H1 (cell line): ENCODE data around the gene NKAIN2. TPM values are rescaled to one million over a fixed set of nuclear protein-coding genes. Genes with fewer than 3 reads are reported as not detected.

Experiments
- CTCF ChIA-PET: fragments of 300-600 bp; sonication (Branson Sonifier 250); formaldehyde crosslinking; loops from one replicate; lab custom pipeline; 2021; ENCODE audit not compliant: partially characterized antibody; lab: Charles Lee
- POLR2A ChIA-PET: fragments of 300-600 bp; sonication (Branson Sonifier 250); formaldehyde crosslinking; loops from one replicate; lab custom pipeline; 2021; ENCODE audit warnings: inconsistent platforms; ENCODE audit not compliant: partially characterized antibody; lab: Charles Lee
- DNase-seq, 2 experiments: peaks; one replicate each; pipeline versions ENCODE4 v3.0.0 to v3.0.0-alpha.2; 2010 to 2022; ENCODE audit warnings: low spot score in 2 of 2, low read depth in 1 of 2, mixed read lengths in 1 of 2
- FAIRE-seq: peaks from 2 replicates; lab custom pipeline; 2011; peaks lifted over from hg19 to GRCh38; lab: Jason Lieb, UNC
- H2AFZ ChIP-seq: 2 replicates; pipeline ENCODE4 v1.8.1; 2012; ENCODE audit warnings: low read length, inconsistent platforms
- H2AK5ac ChIP-seq: 2 replicates; pipeline ENCODE4 v1.6.1; 2013; ENCODE audit warnings: low read depth, low read length
- H2BK120ac ChIP-seq: replicated peaks from 2 replicates; pipeline ENCODE3; 2013; ENCODE audit warnings: low read depth, low read length, inconsistent platforms
- H2BK12ac ChIP-seq: 2 replicates; pipeline ENCODE4 v1.6.1; 2013; ENCODE audit warnings: low read depth, low read length
- H2BK15ac ChIP-seq: 2 replicates; pipeline ENCODE4 v1.6.1; 2013; ENCODE audit warnings: low read length
- H2BK20ac ChIP-seq: 2 replicates; pipeline ENCODE4 v1.6.1; 2013; ENCODE audit warnings: low read length
- H2BK5ac ChIP-seq: 2 replicates; pipeline ENCODE4 v1.6.1; 2013; ENCODE audit warnings: low read depth, low read length
- H3K14ac ChIP-seq: 2 replicates; pipeline ENCODE4 v1.6.1; 2013; ENCODE audit warnings: inconsistent platforms; ENCODE audit not compliant: insufficient read length
- H3K18ac ChIP-seq: 2 replicates; pipeline ENCODE4 v1.6.1; 2013; ENCODE audit warnings: low read length; ENCODE audit errors: extremely low read depth
- H3K23ac ChIP-seq: 2 replicates; pipeline ENCODE4 v1.6.1; 2013; ENCODE audit warnings: inconsistent platforms; ENCODE audit not compliant: insufficient read length
- H3K23me2 ChIP-seq: 2 replicates; pipeline ENCODE4 v1.6.1; 2013; ENCODE audit warnings: low read depth, low read length
- H3K27ac ChIP-seq: 2 replicates; pipeline ENCODE4 v1.6.1; 2011; ENCODE audit warnings: low read depth, low read length, inconsistent platforms
- H3K27me3 ChIP-seq, 4 experiments: replicated peaks in 1 of 4; 1 replicate in 1 of 4; 2 replicates in 3 of 4; pipeline versions ENCODE4 v1.6.1 to v1.8.1; 2011 to 2013; ENCODE audit warnings: low read length in 3 of 4, mild to moderate bottlenecking in 3 of 4, inconsistent platforms in 2 of 4, mixed read lengths in 2 of 4, moderate library complexity in 1 of 4; ENCODE audit not compliant: control insufficient read depth in 3 of 4, insufficient read depth in 3 of 4; ENCODE audit errors: extremely low read depth in 1 of 4
- H3K36me3 ChIP-seq, 4 experiments: 2 replicates each; pipeline versions ENCODE4 v1.6.1 to v1.8.1; 2011 to 2013; ENCODE audit warnings: mild to moderate bottlenecking in 4 of 4, low read length in 3 of 4, moderate library complexity in 2 of 4, control low read depth in 1 of 4, inconsistent platforms in 1 of 4; ENCODE audit not compliant: insufficient read depth in 4 of 4, control insufficient read depth in 2 of 4
- H3K4ac ChIP-seq: replicated peaks from 2 replicates; pipeline ENCODE3; 2013; ENCODE audit warnings: low read length, low read depth, mixed read lengths, inconsistent platforms; ENCODE audit not compliant: insufficient read length
- H3K4me1 ChIP-seq, 4 experiments: replicated peaks in 1 of 4; 1 replicate in 1 of 4; 2 replicates in 3 of 4; pipeline versions ENCODE4 v1.6.1 to v1.8.1; 2011 to 2013; ENCODE audit warnings: low read length in 3 of 4, inconsistent platforms in 2 of 4, mixed read lengths in 1 of 4; ENCODE audit not compliant: insufficient read depth in 4 of 4, control insufficient read depth in 3 of 4
- H3K4me2 ChIP-seq, 2 experiments: 2 replicates each; pipeline versions ENCODE4 v1.6.1 to v1.8.1; 2011 to 2013; ENCODE audit warnings: low read depth in 2 of 2, low read length in 2 of 2, control low read depth in 1 of 2, inconsistent platforms in 1 of 2, mild to moderate bottlenecking in 1 of 2; ENCODE audit not compliant: insufficient read depth in 1 of 2
- H3K4me3 ChIP-seq, 4 experiments: fragments of 200-600, 300-600 bp in 1 of 4; sonication (generic), shearing (Covaris generic), sonication (Bioruptor Twin) in 1 of 4; 2 replicates each; pipeline versions ENCODE4 v1.5.1 to v1.8.1; 2011 to 2016; ENCODE audit warnings: low read length in 4 of 4, low read depth in 3 of 4, control low read depth in 2 of 4, inconsistent platforms in 2 of 4, mild to moderate bottlenecking in 2 of 4, mixed read lengths in 1 of 4, moderate library complexity in 1 of 4; ENCODE audit not compliant: insufficient read depth in 2 of 4; ENCODE audit errors: extremely low read depth in 1 of 4
- H3K56ac ChIP-seq: replicated peaks from 2 replicates; pipeline ENCODE3; 2013; ENCODE audit warnings: low read depth, mild to moderate bottlenecking, mixed read lengths, low read length, inconsistent platforms; ENCODE audit not compliant: insufficient read length
- H3K79me1 ChIP-seq: 2 replicates; pipeline ENCODE4 v1.6.1; 2013; ENCODE audit warnings: low read depth, low read length, control low read depth
- H3K79me2 ChIP-seq, 2 experiments: 2 replicates each; pipeline versions ENCODE4 v1.6.1 to v1.8.1; 2012 to 2013; ENCODE audit warnings: low read length in 2 of 2, mild to moderate bottlenecking in 2 of 2, inconsistent platforms in 1 of 2; ENCODE audit not compliant: insufficient read depth in 2 of 2, control insufficient read depth in 1 of 2
- H3K9ac ChIP-seq, 4 experiments: replicated peaks in 1 of 4; 1 replicate in 1 of 4; 2 replicates in 3 of 4; pipeline versions ENCODE4 v1.6.1 to v1.8.1; 2011 to 2013; ENCODE audit warnings: low read depth in 3 of 4, low read length in 3 of 4, control low read depth in 2 of 4, mild to moderate bottlenecking in 2 of 4, moderate library complexity in 2 of 4, inconsistent platforms in 1 of 4; ENCODE audit errors: extremely low read depth in 1 of 4
- H3K9me3 ChIP-seq, 2 experiments: 2 replicates each; pipeline versions ENCODE4 v1.6.1 to v1.8.1; 2012 to 2013; ENCODE audit warnings: mild to moderate bottlenecking in 2 of 2, moderate library complexity in 2 of 2, control low read depth in 1 of 2, inconsistent platforms in 1 of 2, low read depth in 1 of 2, low read length in 1 of 2, mixed read lengths in 1 of 2; ENCODE audit not compliant: insufficient read depth in 2 of 2
- H4K20me1 ChIP-seq, 2 experiments: replicated peaks in 1 of 2; 2 replicates each; pipeline versions ENCODE3 to v1.8.1; 2011 to 2013; ENCODE audit warnings: inconsistent platforms in 2 of 2, low read length in 2 of 2, mild to moderate bottlenecking in 1 of 2; ENCODE audit not compliant: insufficient read depth in 2 of 2, control insufficient read depth in 1 of 2
- H4K5ac ChIP-seq: 2 replicates; pipeline ENCODE4 v1.6.1; 2013; ENCODE audit warnings: low read length, low read depth, mixed read lengths, inconsistent platforms; ENCODE audit not compliant: insufficient read length
- H4K8ac ChIP-seq: 2 replicates; pipeline ENCODE4 v1.8.0; 2013; ENCODE audit warnings: mild to moderate bottlenecking, moderate library complexity, low read length, inconsistent platforms; ENCODE audit not compliant: insufficient read depth; ENCODE audit errors: extremely low read depth
- H4K91ac ChIP-seq: replicated peaks from 2 replicates; pipeline ENCODE3; 2013; ENCODE audit warnings: low read length, mixed read lengths, inconsistent platforms; ENCODE audit not compliant: insufficient read length
- ASH2L ChIP-seq: fragments of 200-600, 300-600 bp; sonication (generic); IDR thresholded peaks from one replicate; pipeline ENCODE4 v1.7.1; 2017; ENCODE audit warnings: low read length
- CBX5 ChIP-seq: fragments of 300-800, 300-1000 bp; sonication (generic); IDR thresholded peaks from 2 replicates; pipeline ENCODE4 v1.7.1; 2016; ENCODE audit warnings: antibody characterized with exemption, low read length, low read depth
- CHD2 ChIP-seq: IDR thresholded peaks from 2 replicates; pipeline ENCODE4 v1.6.1; 2012; ENCODE audit warnings: low read length, improper control_type of control experiment
- CTBP2 ChIP-seq: IDR thresholded peaks from 2 replicates; pipeline ENCODE4 v1.7.0; 2011; ENCODE audit warnings: borderline replicate concordance, mild to moderate bottlenecking, moderate library complexity, mixed read lengths, low read length; ENCODE audit not compliant: insufficient read depth, insufficient read length
- E2F6 ChIP-seq: IDR thresholded peaks from 2 replicates; pipeline ENCODE4 v1.6.1; 2012; ENCODE audit warnings: inconsistent platforms
- EZH2 ChIP-seq: fragments of 200-600 bp; sonication (generic); IDR thresholded peaks from 2 replicates; pipeline ENCODE4 v1.7.1; 2012; ENCODE audit warnings: low read depth, mild to moderate bottlenecking, moderate library complexity, low read length, inconsistent platforms; ENCODE audit not compliant: severe bottlenecking
- KDM1A ChIP-seq: fragments of 200-600, 300-600 bp; sonication (generic); IDR thresholded peaks from 2 replicates; pipeline ENCODE4 v1.7.1; 2016; ENCODE audit warnings: mild to moderate bottlenecking, low read length, borderline replicate concordance
- RFX5 ChIP-seq: IDR thresholded peaks from 2 replicates; pipeline ENCODE4 v1.6.1; 2011; ENCODE audit warnings: low read depth, low read length, improper control_type of control experiment, borderline replicate concordance
- RXRA ChIP-seq: IDR thresholded peaks from 2 replicates; pipeline ENCODE4 v1.6.1; 2011; ENCODE audit warnings: low read depth, mild to moderate bottlenecking, low read length, moderate library complexity; ENCODE audit not compliant: insufficient read depth
- SIN3A ChIP-seq, 2 experiments: IDR thresholded peaks in 1 of 2; conservative IDR thresholded peaks in 1 of 2; 2 replicates each; pipeline ENCODE4 v1.6.1; 2011 to 2012; ENCODE audit warnings: low read length in 2 of 2, improper control_type of control experiment in 1 of 2, low read depth in 1 of 2, mild to moderate bottlenecking in 1 of 2
- SIRT6 ChIP-seq: IDR thresholded peaks from one replicate; pipeline ENCODE4 v1.7.1; 2012; ENCODE audit warnings: low read length, inconsistent platforms
- SRF ChIP-seq: IDR thresholded peaks from 2 replicates; pipeline ENCODE4 v1.6.1; 2011; ENCODE audit warnings: mild to moderate bottlenecking, low read depth, low read length, moderate library complexity
- TAF1 ChIP-seq: IDR thresholded peaks from 2 replicates; pipeline ENCODE4 v1.6.1; 2011; ENCODE audit warnings: mild to moderate bottlenecking, low read depth, low read length
- ZNF274 ChIP-seq: IDR thresholded peaks from 2 replicates; pipeline ENCODE4 v1.7.0; 2012; ENCODE audit warnings: low read length, borderline replicate concordance; ENCODE audit errors: extremely low read depth
- WGBS, 2 experiments: shearing (Covaris generic) in 1 of 2; methylation state at CpG; one replicate each; pipeline versions ENCODE4 v1.1.6 to v1.1.7; 2013 to 2015; ENCODE audit warnings: low lambda C conversion rate in 2 of 2, mixed read lengths in 2 of 2, inconsistent platforms in 1 of 2, low coverage in 1 of 2, missing lambda C conversion rate in 1 of 2; ENCODE audit not compliant: insufficient replicate concordance in 2 of 2, insufficient coverage in 1 of 2, insufficient read length in 1 of 2; ENCODE audit errors: extremely low coverage in 1 of 2, missing lambda C conversion rate in 1 of 2; 5-methylcytosine and 5-hydroxymethylcytosine counted together
- polyA plus RNA-seq, 7 experiments: library from polyadenylated mRNA; depleted of rRNA in 3 of 7; stranded (reverse) in 5 of 7; unstranded in 2 of 7; fragments of >200 nt in 5 of 7; fragments of 200-250 nt in 2 of 7; gene quantifications; 1 replicate in 5 of 7; 2 replicates in 1 of 7; 4 replicates in 1 of 7; pipeline versions ENCODE4 v1.2.1 to v1.2.3, GENCODE V29; 2011 to 2013; ENCODE audit warnings: missing spikeins in 2 of 7, mixed read lengths in 2 of 7
- total RNA-seq: library from RNA; stranded (reverse); fragmentation: NEBNext Ultra II Directional; extraction: Animal tissue kit (Norgen Biotek cat#: 25700); gene quantifications from 2 replicates; pipeline ENCODE4 v1.2.1, GENCODE V29; 2021

Gene NKAIN2
- total and polyA plus RNA-seq, 2 of the 8 experiments (the other 6 are each of a cell fraction or from before 2014, with no cell fraction given): 0.20 to 0.34 TPM

- no peak overlapping the region for H3K4me2 ChIP-seq
- no peak for DNase-seq
- WGBS, 2 experiments: 84% methylated on average over 6 of the region's 6 CpGs; no CpG with 5 or more reads in 1 of the 2 experiments
- H3K36me3 ChIP-seq: no peaks in the 10 kb centered on the region
- 0 out of 2 replicates have a peak overlapping the region, but pooled peaks have one; percentile 60 for H2AFZ ChIP-seq
- no peak overlapping the region for H3K9ac ChIP-seq
- H3K23me2 ChIP-seq: no peaks in the 10 kb centered on the region
- no peak overlapping the region for H2BK12ac ChIP-seq
- no peaks in the 10 kb centered on the region for H3K79me1 ChIP-seq
- H3K4me1 ChIP-seq: peaks cover 0 to 2% (median 0%) of the 10 kb centered on the region in 4 experiments; a peak in 1 of 7 replicates
- H2BK20ac ChIP-seq: no peak overlapping the region
- H3K27ac ChIP-seq: no peak overlapping the region
- no peak overlapping the region for H2BK120ac ChIP-seq
- no peak overlapping the region for H2BK5ac ChIP-seq
- no peak overlapping the region for H4K5ac ChIP-seq
- no peaks in the 10 kb centered on the region for H3K27me3 ChIP-seq
- TF ChIP-seq RFX5 (no peak), SIRT6 (no peak), CBX5 (no peak), TAF1 (no peak), RXRA (no peak), SIN3A (conservative IDR thresholded peaks at IDR 0.05 in 1 of 2, IDR thresholded peaks at IDR 0.05 in 1 of 2; ENCODE audit: low read depth in 1 of 2, low read length in 2 of 2) (no peak), ZNF274 (no peak), CHD2 (no peak), SRF (no peak), EZH2 (no peak), ASH2L (no peak), KDM1A (no peak), E2F6 (no peak), CTBP2 (no peak)
- no peaks in the 10 kb centered on the region for H3K9me3 ChIP-seq
- H3K23ac ChIP-seq: no peak overlapping the region
- no peak overlapping the region for H3K4ac ChIP-seq
- H3K79me2 ChIP-seq: no peaks in the 10 kb centered on the region
- ChIA-PET CTCF (interaction anchor here (0.6 kb wide), 1 partner anchor 270 kb away, joined by 3 read pairs; no protein-coding TSS in a partner anchor), POLR2A (no interaction called here)
- H4K20me1 ChIP-seq: no peaks in the 10 kb centered on the region
- H2BK15ac ChIP-seq: no peak overlapping the region
- H4K8ac ChIP-seq: no peak overlapping the region
- no peak overlapping the region for H3K56ac ChIP-seq
- no peak overlapping the region for H2AK5ac ChIP-seq
- no peak for FAIRE-seq
- H3K18ac ChIP-seq: no peak overlapping the region
- H4K91ac ChIP-seq: no peak overlapping the region
- H3K4me3 ChIP-seq: no peak overlapping the region
- no peak overlapping the region for H3K14ac ChIP-seq
Observed at GRCh38 chr6:124073021-124073420, 269.4 kb downstream of the NKAIN2 start.
